GM12892 (cell line): Measurements from ENCODE around the gene PPP2R2C.

ENCODE experiments used
- POLR2A ChIP-seq: IDR thresholded peaks from 2 replicates; pipeline ENCODE4 v1.6.1; 2011; ENCODE audit warnings: low read depth, low read length, control low read depth
- POLR2AphosphoS5 ChIP-seq: IDR thresholded peaks from 2 replicates; pipeline ENCODE4 v1.6.1; 2011; ENCODE audit warnings: low read depth, low read length, control low read depth
- TAF1 ChIP-seq: IDR thresholded peaks from 2 replicates; pipeline ENCODE4 v1.6.1; 2011; ENCODE audit warnings: low read depth, mild to moderate bottlenecking, control low read depth, low read length, borderline replicate concordance

DNA sequence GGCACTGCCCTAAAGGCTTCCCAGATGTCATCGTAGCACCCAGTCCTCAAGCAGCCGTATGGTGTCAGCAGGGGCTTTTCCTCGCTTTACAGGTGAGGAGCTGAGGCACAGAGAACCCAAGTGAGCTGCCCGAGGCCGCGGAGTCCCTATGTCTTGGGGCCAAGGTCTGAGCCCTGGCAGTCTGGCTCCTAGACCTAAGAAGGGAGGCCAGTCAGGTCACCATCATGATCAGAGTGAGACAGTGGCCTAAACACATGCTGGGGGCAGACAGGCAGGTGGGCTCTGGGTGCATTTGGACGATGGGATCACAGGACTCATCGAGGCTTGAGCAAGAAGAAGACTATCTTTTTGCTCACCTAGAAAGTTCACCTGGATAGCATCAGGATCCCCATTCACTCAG lies 107.8 kb downstream of the PPP2R2C start:
- TF ChIP-seq POLR2A = no peak
- no peak for TF ChIP-seq POLR2AphosphoS5
- no peak for TF ChIP-seq TAF1
